Choroid plexus epithelial cell (primary cell): Measurements from ENCODE around the gene ZBTB4.
A peak's percentile ranks its signal among the peaks of the same experiment; 100 is the strongest.

Experiments
- DNase-seq: peaks from one replicate; pipeline ENCODE4 v3.0.0-alpha.2; 2010; ENCODE audit warnings: low read depth
- H3K4me3 ChIP-seq: 2 replicates; pipeline ENCODE4 v1.5.1; 2011; ENCODE audit warnings: low read depth, mild to moderate bottlenecking, control low read depth, low read length, moderate library complexity
- TF ChIP-seq, protein P1 (sequence below): conservative IDR thresholded peaks from 2 replicates; pipeline ENCODE4 v1.5.1; 2011; ENCODE audit warnings: low read depth, mild to moderate bottlenecking, control low read depth, inconsistent platforms, low read length, moderate library complexity

Gene ZBTB4

DNA sequence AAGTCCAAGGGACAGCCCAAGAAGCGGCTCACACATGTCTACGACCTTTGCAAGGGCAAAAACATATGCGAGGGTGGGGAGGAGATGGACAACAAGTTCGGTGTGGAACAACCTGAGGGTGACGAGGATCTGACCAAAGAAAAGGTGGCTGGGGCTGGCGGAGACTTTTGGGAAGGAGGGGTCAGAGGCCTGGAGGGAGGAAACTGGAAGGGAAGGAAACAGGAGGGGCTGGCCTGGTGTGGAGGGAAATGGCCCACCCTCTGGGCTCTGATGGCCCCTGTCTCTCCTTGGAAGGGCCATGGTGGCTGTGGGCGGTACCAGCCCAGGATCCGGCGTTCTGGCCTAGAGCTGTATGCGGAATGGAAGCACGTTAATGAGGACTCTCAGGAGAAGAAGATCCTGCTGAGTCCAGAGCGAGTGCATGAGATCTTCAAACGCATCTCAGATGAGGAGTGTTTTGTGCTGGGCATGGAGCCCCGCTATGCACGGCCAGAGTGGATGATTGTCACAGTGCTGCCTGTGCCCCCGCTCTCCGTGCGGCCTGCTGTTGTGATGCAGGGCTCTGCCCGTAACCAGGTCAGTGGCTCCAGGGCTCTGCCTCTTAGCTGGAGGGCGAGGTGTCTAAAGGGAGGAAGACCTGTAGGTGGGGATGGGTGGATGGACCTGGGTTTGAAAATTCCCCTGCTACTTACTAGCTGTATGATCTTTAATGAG is 17.2 kb upstream of the ZBTB4 start:
- no peak overlapping the region for H3K4me3 ChIP-seq

DNA sequence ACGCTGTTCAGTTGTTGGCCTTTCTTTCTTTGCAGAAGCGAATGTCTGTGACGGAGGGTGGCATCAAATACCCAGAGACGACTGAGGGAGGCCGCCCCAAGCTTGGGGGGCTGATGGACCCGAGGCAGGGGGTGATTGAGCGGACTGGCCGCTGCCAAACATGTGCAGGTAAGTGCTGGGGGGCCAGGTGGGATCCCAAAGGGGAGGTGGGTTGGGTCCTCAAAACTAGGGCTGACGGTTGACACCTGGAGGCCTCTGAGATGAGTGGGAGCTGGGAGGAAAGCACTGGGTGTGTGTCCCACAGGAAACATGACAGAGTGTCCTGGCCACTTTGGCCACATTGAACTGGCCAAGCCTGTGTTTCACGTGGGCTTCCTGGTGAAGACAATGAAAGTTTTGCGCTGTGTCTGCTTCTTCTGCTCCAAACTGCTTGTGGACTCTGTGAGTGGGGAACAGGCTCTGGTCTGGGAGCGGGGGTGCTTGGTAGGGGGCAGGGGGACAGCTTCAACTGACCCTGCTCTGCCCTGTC is 16.5 kb upstream of the ZBTB4 start:
- no peak overlapping the region for H3K4me3 ChIP-seq
- no peak for DNase-seq
- TF ChIP-seq, protein P1, sequence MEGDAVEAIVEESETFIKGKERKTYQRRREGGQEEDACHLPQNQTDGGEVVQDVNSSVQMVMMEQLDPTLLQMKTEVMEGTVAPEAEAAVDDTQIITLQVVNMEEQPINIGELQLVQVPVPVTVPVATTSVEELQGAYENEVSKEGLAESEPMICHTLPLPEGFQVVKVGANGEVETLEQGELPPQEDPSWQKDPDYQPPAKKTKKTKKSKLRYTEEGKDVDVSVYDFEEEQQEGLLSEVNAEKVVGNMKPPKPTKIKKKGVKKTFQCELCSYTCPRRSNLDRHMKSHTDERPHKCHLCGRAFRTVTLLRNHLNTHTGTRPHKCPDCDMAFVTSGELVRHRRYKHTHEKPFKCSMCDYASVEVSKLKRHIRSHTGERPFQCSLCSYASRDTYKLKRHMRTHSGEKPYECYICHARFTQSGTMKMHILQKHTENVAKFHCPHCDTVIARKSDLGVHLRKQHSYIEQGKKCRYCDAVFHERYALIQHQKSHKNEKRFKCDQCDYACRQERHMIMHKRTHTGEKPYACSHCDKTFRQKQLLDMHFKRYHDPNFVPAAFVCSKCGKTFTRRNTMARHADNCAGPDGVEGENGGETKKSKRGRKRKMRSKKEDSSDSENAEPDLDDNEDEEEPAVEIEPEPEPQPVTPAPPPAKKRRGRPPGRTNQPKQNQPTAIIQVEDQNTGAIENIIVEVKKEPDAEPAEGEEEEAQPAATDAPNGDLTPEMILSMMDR = no peak

More for the DNA sequence above, 17.2 kb upstream of the ZBTB4 start:
- DNase-seq = no peak
- TF ChIP-seq, protein P1 = no peak

DNA sequence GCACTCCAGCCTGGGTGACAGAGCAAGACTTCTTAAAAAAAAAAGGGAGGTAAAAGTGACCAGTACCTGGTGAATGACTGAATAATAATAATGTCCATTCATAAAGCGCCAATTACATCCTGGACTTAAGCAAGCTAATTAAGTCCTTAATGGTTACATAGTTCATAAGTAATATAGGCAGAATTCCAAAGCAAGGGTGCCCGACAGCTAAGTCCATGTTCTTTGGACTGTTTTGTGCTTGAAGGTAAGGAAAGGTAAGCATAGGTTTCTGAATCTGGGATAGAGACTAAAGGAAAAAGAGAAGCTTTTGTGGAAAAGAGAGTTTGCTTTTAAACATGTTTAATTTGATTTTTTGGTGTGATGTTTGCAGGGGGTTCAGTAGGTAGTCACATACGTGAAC is 14.5 kb upstream of the ZBTB4 start:
- no peak for DNase-seq
- TF ChIP-seq, protein P1 = no peak

DNA sequence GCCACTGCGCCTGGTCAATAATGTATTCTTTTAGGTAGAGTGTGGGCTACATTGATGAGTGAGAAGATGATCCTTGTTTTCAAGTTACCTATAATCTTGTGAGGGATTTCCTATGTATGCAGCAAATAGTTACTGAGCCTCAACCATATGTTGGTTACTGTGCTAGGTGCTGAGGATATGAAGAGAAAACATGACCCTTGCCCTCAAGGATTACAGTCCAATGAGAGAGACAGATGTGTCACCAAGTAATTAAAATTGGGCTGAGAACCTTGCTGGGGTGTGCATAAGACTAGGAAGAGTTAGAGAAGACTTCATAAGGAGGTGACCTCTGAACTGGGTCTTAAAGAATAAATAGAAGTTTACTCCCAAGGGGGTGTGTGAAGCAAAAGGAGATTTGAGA is 12.2 kb upstream of the ZBTB4 start:
- no peak overlapping the region for H3K4me3 ChIP-seq
- DNase-seq = no peak
- TF ChIP-seq, protein P1 = no peak

More for the DNA sequence above, 14.5 kb upstream of the ZBTB4 start:
- no peak overlapping the region for H3K4me3 ChIP-seq

DNA sequence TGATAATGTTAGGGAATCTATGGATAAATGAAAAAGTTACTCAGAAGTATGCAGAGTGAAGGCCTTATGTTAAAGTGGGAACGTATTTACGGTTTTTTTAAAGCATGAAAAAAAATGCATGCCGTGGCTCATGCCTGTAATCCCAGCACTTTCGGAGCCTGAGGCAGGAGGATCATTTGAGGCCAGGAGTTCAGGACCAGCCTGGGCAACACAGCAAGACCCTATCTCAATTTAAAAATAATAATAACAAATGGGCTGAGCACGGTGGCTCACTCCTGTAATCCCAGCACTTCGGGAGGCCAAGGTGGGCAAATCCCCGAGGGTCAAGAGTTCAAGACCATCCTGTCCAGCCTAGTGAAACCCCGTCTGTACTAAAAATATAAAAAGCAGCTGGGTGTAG is 10.7 kb upstream of the ZBTB4 start:
- no peak for DNase-seq
- no peak overlapping the region for H3K4me3 ChIP-seq
- TF ChIP-seq, protein P1 = no peak

GRCh38 chr17:7486181-7486580 is 6.8 kb upstream of the ZBTB4 start:
- TF ChIP-seq, protein P1 = no peak
- peak; percentile 47 for DNase-seq
- H3K4me3 ChIP-seq = peak overlapping the region; percentile 62

DNA sequence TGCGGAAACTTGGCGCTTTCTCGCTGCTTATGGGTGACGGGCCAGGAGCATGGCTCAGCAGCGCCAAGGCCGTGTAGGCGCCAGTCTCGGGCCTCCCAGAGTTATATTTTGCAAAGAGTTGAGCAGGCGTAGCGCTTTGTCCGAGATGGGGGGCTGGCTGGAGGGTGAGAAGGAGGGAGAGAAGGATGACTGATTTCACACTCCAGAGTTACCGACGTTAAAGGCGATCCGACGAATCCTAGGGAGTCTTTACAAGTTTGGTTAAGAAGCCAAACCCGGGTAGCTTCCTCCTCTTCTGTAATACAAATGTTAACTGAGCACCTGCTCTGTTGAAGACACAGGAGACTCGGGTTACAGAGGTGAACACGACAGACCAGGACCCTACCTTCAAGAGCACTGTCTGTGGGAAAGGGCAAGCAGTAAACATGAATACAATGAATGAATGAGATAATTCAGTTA is 5.5 kb upstream of the ZBTB4 start:
- DNase-seq = no peak
- peak overlapping the region; percentile 87 for H3K4me3 ChIP-seq
- TF ChIP-seq, protein P1 = peak; percentile 27
